NCI-H1436 (cell line): ENCODE data around the gene TTC12.
"Not testable (repeated sequence)": the region's sequence is repeated elsewhere in the genome, so short reads cannot be mapped to it uniquely, and the experiment has no call there.

ENCODE experiments used
- DNase-seq: peaks from one replicate; lab custom pipeline; 2025; lab: John Stamatoyannopoulos, UW

The TTC12 gene

GRCh38 chr11:113286009-113286408 lies 28.4 kb upstream of the TTC12 start:
- no peak for DNase-seq

DNA sequence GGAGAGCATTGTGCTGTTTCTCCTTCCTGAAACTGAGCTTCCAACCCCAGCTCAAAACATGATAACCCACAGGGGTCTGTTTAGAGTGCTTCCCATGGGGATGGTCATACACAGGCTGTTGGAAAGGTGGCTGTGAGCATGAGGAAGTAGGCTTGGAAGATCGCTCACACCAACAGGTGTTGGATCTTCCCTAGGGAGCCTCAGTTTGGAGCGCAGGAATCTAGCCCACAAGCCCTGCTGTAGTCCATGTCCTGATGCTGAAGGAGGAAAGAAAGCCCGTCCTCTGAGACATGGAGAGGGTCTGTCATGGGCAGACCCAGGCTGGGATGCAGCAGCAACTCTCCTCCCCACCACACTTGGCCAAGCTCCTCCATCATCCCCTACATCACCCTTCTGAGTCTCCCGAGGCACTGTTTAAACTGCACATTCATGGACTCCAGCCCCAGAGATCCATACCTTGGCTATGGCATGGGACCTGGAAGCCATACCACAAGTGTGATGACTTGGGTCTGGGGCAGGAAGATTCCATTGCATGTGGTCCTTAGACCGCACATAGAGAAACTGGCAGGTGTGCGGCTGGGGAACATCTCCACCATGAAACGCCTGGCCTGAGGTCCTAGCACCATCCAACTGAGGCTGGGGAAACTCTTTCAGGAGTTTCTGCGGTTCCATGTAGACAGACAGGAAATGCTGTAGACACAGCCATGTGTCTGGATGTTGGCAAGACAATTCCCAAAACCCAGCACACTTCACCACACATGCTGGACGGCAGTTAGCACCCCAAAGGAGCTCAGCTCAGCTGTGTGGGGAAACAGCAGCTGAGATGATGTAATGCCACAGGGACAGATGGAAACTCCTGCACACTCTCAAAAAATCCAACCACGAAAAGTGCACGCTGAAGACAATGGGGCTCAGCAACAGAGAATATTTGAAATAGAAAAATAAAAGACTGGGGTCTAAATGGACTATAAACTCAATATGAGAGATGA lies 27.6 kb upstream of the TTC12 start:
- DNase-seq = no peak

- no peak for DNase-seq
These were observed 26.6 kb upstream of the TTC12 start for GRCh38 chr11:113287801-113288200.

DNA sequence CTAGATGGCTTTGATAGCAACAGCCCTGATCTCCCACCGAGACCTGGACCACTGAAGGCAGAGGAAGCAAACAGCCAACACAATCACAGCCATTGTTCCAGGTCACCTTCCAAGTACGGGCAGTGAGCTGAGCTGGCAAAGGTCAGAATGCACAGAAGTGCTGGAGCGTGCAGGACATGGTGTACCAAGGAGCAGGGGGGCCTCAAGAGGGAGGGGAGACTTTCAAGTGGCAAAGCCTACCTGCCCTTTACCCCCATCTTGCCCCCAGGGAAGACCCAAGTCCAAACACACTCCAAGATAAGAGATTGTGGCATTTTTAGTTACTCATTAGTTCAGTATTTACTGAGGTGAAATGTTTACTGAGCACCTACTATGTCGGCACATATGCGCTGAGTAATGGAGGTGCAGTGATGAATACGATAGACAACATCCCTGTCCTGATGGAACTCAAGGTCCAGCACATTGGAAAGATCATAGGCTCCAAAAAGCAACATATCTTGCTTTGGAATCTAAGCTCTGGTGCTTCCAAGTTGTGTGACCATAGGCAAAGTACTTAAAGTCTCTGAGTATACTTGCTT lies 26.0 kb upstream of the TTC12 start:
- no peak for DNase-seq

- DNase-seq = peak; percentile 47
These were observed 24.8 kb upstream of the TTC12 start for GRCh38 chr11:113289431-113290187.

DNA sequence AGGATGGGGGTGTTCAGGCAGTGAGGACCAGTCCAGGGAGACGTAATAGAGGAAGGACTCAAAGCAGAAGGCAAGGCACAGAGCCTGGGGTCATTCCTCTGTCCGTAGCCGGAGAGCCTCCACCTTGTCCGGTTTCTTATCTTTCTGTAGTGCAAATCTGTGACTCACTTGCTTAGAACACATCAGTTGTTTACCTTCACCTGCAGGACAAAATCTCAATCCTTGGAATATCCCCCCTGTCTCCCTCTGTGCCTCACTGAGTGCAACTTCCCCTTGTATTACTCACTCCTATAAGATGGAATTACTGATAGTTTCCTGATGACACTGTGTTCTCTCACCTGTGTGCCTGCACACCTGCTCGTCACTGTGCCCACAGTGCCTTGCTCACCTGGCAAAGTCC lies 20.4 kb upstream of the TTC12 start:
- DNase-seq = no peak

GRCh38 chr11:113295993-113296392 lies 18.4 kb upstream of the TTC12 start:
- no peak for DNase-seq

DNA sequence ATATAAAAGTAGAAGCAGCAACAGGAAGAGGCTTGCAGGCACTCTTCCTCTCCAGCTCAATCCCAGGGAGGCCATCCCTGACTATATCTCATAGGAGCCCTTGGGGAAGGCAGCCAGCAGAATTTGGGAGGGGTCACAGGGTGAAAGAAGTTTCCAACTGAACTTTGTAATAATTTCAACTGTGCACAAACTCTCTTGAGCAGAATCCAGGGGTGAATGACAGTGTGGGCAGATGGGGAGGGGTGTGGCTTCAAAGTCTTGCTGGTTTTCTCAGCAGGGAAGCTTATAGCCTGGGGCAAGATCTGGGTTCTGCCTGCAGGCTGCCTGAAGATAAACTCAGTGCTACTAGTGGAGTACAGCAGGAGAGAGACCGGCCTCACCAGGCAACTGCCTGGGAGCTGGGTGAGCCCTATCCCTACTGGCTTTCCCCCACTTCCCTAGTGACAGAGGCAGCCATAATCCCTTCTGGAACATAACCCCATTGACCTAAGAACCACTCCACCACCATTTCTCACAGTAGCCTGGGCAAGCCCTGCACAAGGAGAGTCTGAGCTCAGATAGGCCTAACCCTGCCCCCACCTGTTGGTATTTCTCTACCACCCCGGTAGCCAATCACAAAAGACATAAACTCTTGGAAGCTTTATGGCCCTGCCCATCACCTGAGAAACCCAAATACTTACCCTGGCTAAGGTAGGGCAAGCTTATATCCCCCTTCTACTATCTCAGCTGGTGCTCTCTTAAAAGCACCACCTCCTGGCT lies 17.8 kb upstream of the TTC12 start:
- no peak for DNase-seq

DNA sequence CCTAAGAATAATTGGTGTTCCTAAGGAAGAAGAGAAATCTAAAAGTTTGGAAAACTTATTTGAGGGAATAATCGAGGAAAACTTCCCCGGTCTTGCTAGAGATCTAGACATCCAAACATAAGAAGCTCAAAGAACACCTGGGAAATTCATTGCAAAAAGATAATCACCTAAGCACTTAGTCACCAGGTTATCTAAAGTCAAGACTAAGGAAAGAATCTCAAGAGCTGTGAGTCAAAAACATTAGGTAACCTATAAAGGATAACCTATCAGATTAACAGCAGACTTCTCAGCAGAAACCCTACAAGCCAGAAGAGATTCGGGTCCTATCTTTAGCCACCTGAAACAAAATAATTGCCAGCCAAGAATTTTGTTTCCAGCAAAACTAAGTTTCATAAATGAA lies 15.9 kb upstream of the TTC12 start:
- DNase-seq = not testable (repeated sequence)

DNA sequence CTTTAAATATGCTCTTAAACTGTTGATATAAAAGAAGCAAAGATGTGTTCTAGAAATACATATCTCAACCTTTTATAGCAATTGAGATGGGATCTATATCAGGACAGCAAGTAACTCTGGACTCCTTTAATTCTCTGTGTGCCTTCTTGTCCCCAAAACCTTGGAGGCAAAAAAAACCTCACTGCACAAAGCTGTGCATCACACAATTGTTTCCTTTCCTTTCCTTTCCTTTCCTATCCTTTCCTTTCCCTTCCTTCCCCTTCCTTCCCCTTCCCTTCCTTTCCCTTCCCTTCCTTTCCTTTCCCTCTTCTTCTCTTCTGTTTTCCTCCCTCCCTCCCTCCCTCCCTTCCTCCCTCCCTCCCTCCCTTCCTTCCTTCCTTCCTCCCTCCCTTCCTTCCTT lies 9.5 kb upstream of the TTC12 start:
- DNase-seq = no peak

GRCh38 chr11:113305440-113306336 lies 8.7 kb upstream of the TTC12 start:
- DNase-seq = peak; percentile 63

GRCh38 chr11:113308601-113309000 lies 5.8 kb upstream of the TTC12 start:
- no peak for DNase-seq

DNA sequence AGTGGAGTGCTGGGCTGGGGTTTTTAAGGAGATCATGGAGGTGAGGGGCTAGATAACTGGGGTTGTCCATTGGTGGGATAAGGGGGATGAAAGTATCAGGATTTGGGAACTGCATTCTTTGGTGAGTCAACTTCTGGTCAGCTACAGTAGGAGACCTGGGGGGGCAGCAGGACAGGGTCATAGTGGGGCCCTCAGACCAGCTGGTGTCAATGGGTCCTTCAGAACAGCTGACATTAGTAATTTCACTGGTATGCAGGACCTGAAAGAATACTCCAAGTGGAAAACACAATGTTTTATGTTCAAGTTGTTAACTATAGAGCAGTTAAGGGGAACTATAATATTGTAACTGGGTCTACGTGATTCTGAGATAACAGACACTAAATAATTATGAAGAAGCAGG lies 2.8 kb upstream of the TTC12 start:
- DNase-seq = no peak

GRCh38 chr11:113313601-113314000 lies 782 bp upstream of the TTC12 start:
- DNase-seq = no peak

GRCh38 chr11:113314065-113314388 lies 356 bp upstream of the TTC12 start:
- DNase-seq = no peak

GRCh38 chr11:113315811-113316210 lies 1.4 kb downstream of the TTC12 start:
- DNase-seq = no peak

DNA sequence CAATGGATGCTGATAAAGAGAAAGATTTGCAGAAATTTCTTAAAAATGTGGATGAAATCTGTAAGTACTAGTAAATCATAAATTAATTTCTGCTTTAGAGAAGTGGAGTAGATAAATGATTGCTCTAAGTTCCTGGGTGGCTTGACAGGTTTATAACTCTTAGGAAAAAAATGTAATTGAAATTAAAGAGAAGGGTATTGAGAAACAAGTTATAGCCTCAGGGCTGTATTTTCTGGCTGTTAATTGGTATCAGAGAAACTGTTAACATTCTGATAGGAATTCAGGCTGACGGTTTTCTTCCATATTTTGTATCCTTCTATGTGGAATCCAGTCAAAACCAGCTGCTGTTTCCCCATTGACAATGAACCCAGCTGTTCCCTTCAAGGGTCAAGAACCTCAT lies 1.9 kb downstream of the TTC12 start:
- DNase-seq = no peak

- no peak for DNase-seq
These were observed 3.0 kb downstream of the TTC12 start for GRCh38 chr11:113317339-113317738.

DNA sequence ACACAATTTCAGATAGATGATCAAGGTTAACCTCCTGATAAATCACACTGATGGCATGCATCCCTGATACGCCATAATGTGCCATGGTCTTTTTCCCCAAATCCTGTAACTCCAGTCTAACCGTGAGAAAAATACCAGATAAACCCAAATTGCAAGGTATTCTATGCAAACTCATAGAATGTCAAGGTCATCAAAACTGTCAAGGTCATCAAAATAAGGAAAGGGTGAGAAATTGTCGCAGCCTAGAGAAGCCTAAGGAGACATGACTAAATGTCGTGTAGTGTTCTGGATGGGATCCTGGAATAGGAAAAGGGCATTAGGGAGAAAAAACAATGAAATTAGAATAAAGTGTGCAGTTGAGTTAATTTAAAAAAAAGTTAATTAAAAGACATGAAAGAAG lies 4.7 kb downstream of the TTC12 start:
- DNase-seq = no peak

- no peak for DNase-seq
These were observed 7.8 kb downstream of the TTC12 start for GRCh38 chr11:113322158-113322557.

DNA sequence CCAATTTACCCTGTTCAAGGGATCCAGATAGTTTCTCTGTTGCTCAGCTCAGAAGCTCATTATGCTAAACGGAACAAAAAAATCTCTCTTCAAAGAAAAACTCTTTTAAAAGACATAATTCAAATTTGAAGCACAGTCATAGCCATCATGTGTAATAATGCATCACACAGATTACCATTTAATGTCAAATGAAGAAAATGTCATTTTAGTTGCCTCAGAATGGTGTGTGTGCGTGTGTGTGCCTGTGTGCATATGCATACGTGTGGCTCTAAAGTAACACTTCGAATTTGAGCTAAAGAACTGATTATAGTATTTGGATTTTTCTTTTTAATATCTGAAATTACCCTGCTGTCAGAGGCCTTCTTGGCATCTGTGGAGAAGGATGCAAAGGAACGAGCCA lies 9.9 kb downstream of the TTC12 start:
- no peak for DNase-seq
